ENCODE measurements around the gene SLC16A3. TPM values are rescaled to one million over a fixed set of nuclear protein-coding genes. Genes with fewer than 3 reads are reported as not detected.

Gene SLC16A3
- total and polyA plus RNA-seq, 9 of the 15 experiments (the other 6 are each of a cell fraction or from before 2014, with no cell fraction given) = 0.11 to 5.4 (median 1.2) TPM; not detected in 2

GRCh38 chr17:82180776-82181528, 47.9 kb upstream of the SLC16A3 start (continued):
- TF ChIP-seq ZNF518B (CRISPR knock-in tag; IDR thresholded peaks at IDR 0.05) = no peak
- TF ChIP-seq RBFOX2 (IDR thresholded peaks at IDR 0.05; ENCODE audit: low read depth, low read length) = no peak
- TF ChIP-seq, protein P1, sequence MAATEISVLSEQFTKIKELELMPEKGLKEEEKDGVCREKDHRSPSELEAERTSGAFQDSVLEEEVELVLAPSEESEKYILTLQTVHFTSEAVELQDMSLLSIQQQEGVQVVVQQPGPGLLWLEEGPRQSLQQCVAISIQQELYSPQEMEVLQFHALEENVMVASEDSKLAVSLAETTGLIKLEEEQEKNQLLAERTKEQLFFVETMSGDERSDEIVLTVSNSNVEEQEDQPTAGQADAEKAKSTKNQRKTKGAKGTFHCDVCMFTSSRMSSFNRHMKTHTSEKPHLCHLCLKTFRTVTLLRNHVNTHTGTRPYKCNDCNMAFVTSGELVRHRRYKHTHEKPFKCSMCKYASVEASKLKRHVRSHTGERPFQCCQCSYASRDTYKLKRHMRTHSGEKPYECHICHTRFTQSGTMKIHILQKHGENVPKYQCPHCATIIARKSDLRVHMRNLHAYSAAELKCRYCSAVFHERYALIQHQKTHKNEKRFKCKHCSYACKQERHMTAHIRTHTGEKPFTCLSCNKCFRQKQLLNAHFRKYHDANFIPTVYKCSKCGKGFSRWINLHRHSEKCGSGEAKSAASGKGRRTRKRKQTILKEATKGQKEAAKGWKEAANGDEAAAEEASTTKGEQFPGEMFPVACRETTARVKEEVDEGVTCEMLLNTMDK (IDR thresholded peaks at IDR 0.05; ENCODE audit: borderline replicate concordance, insufficient read depth, low read depth, low read length, poor library complexity, severe bottlenecking) = no peak
- TF ChIP-seq, protein P2, sequence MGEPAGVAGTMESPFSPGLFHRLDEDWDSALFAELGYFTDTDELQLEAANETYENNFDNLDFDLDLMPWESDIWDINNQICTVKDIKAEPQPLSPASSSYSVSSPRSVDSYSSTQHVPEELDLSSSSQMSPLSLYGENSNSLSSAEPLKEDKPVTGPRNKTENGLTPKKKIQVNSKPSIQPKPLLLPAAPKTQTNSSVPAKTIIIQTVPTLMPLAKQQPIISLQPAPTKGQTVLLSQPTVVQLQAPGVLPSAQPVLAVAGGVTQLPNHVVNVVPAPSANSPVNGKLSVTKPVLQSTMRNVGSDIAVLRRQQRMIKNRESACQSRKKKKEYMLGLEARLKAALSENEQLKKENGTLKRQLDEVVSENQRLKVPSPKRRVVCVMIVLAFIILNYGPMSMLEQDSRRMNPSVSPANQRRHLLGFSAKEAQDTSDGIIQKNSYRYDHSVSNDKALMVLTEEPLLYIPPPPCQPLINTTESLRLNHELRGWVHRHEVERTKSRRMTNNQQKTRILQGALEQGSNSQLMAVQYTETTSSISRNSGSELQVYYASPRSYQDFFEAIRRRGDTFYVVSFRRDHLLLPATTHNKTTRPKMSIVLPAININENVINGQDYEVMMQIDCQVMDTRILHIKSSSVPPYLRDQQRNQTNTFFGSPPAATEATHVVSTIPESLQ (CRISPR knock-in tag; IDR thresholded peaks at IDR 0.05) = no peak
- no peak for TF ChIP-seq ZNF407 (IDR thresholded peaks at IDR 0.05; ENCODE audit: low read depth)
